Prostate gland (tissue), 2 donors: ENCODE measurements around the gene CYB5RL. TPM values are rescaled to one million over a fixed set of nuclear protein-coding genes. Genes with fewer than 3 reads are reported as not detected.
"Not testable (repeated sequence)": the region's sequence is repeated elsewhere in the genome, so short reads cannot be mapped to it uniquely, and the experiment has no call there.

Experiments
- DNase-seq: peaks from one replicate; pipeline ENCODE4 v3.0.0-alpha.2; 2019; ENCODE audit warnings: low spot score
- H3K27ac ChIP-seq, 2 donors: fragments of 200-600 bp; sonication (generic); 2 replicates each; pipeline ENCODE4 v1.5.1; 2017 to 2019
- H3K27me3 ChIP-seq: fragments of 200-600 bp; sonication (generic); replicated peaks from 2 replicates; pipeline ENCODE4 v1.5.1; 2019; ENCODE audit not compliant: insufficient read depth
- H3K36me3 ChIP-seq, 2 donors: fragments of 200-600 bp; sonication (generic); 1 replicate in 1 of 2; 2 replicates in 1 of 2; pipeline versions ENCODE4 v1.5.1 to v1.8.1; 2017 to 2019
- H3K4me1 ChIP-seq: fragments of 200-600 bp; sonication (generic); replicated peaks from 2 replicates; pipeline ENCODE4 v1.5.1; 2019
- H3K4me3 ChIP-seq, 2 donors: fragments of 200-600 bp; sonication (generic); 2 replicates each; pipeline ENCODE4 v1.5.1; 2017 to 2019
- H3K9me3 ChIP-seq: fragments of 200-600 bp; sonication (generic); 2 replicates; pipeline ENCODE4 v1.5.1; 2017
- POLR2A ChIP-seq: fragments of 450-650 bp; IDR thresholded peaks from one replicate; pipeline ENCODE4 v1.6.1; 2016; ENCODE audit warnings: antibody characterized with exemption, mild to moderate bottlenecking
- POLR2AphosphoS5 ChIP-seq: sonication (generic); formaldehyde crosslinking; IDR thresholded peaks from one replicate; pipeline ENCODE4 v1.6.1; 2017; ENCODE audit warnings: antibody characterized with exemption
- WGBS: methylation state at CpG from one replicate; pipeline ENCODE4 v1.1.5; 2018; 5-methylcytosine and 5-hydroxymethylcytosine counted together
- intact Hi-C: fragments of 100-400 bp; cut with DNase I; formaldehyde crosslinking; loops from one replicate; pipeline ENCODE4 v1.14.2; 2022
- total RNA-seq, 2 donors: library from RNA; depleted of rRNA; stranded (reverse); fragments of >200 nt; gene quantifications; one replicate each; pipeline ENCODE4 v1.1.0, GENCODE V29; 2016
- TF ChIP-seq, protein P1 (sequence below), 4 experiments: fragments of 200-600 bp in 2 of 4; fragments of 450-650 bp in 2 of 4; sonication (generic) in 2 of 4; IDR thresholded peaks; 1 replicate in 3 of 4; 2 replicates in 1 of 4; pipeline ENCODE4 v1.5.1; 2016 to 2019; ENCODE audit warnings: antibody characterized with exemption in 4 of 4, mild to moderate bottlenecking in 2 of 4, moderate library complexity in 2 of 4

CYB5RL gene
- total RNA-seq, 2 donors from 2014 or later = 6.3 to 10.9 TPM

DNA sequence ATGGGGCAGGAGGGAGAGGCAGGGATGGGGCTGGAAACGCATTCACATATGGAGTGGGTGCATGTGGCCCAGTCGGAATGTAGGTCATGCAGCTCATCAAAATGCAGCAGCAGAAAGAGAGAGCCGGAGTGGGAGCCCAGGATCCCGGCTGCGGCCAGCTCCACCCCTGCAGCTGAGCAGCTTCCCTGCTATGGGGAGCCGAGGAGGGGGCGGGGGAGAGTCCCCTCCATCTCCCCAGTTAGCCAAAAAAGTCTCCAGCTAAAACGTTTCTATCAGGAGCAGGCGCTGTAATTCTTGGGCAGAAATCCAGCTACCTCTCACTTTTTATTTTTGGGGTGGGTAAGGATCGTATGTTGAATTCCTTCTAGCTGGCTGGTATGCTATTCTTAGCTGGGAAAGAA is 39.8 kb upstream of the CYB5RL start:
- H3K36me3 ChIP-seq = peaks cover 0 to 26% of the 10 kb centered on the region in 2 donors
- H3K27me3 ChIP-seq = no peaks in the 10 kb centered on the region
- no peak for DNase-seq
- H3K4me3 ChIP-seq = no peak overlapping the region
- H3K27ac ChIP-seq = no peak overlapping the region
- TF ChIP-seq POLR2A (no peak), POLR2AphosphoS5 (no peak)
- TF ChIP-seq, protein P1, sequence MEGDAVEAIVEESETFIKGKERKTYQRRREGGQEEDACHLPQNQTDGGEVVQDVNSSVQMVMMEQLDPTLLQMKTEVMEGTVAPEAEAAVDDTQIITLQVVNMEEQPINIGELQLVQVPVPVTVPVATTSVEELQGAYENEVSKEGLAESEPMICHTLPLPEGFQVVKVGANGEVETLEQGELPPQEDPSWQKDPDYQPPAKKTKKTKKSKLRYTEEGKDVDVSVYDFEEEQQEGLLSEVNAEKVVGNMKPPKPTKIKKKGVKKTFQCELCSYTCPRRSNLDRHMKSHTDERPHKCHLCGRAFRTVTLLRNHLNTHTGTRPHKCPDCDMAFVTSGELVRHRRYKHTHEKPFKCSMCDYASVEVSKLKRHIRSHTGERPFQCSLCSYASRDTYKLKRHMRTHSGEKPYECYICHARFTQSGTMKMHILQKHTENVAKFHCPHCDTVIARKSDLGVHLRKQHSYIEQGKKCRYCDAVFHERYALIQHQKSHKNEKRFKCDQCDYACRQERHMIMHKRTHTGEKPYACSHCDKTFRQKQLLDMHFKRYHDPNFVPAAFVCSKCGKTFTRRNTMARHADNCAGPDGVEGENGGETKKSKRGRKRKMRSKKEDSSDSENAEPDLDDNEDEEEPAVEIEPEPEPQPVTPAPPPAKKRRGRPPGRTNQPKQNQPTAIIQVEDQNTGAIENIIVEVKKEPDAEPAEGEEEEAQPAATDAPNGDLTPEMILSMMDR (IDR thresholded peaks at IDR 0.05) = no peak
- 69% methylated on average over 10 of the region's 10 CpGs for WGBS
- no peaks in the 10 kb centered on the region for H3K9me3 ChIP-seq
- intact Hi-C loops = no loop called here
- no peaks in the 10 kb centered on the region for H3K4me1 ChIP-seq

DNA sequence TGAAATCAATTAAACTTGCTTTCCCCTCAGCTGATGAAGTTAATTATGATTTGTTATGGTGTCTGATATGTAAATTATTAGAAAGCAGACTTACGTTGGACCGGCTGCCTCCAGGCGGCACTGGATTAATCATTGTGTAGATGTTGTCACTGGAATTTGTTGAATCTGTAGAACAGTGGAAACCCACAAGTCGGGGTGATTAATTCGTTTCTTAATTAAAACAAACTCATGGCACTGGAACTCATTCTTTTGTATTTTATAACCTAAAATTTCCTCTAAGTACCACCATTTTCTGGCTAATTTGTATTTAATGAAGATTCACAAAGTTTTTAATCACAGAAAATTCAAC is 39.2 kb upstream of the CYB5RL start:
- H3K27me3 ChIP-seq = no peaks in the 10 kb centered on the region
- H3K4me3 ChIP-seq = no peak overlapping the region
- no peaks in the 10 kb centered on the region for H3K4me1 ChIP-seq
- no peak overlapping the region for H3K27ac ChIP-seq
- intact Hi-C loops = no loop called here
- TF ChIP-seq POLR2AphosphoS5 = no peak
- TF ChIP-seq POLR2A = no peak
- TF ChIP-seq, protein P1 (IDR thresholded peaks at IDR 0.05) = no peak
- 85% methylated on average over 5 of the region's 5 CpGs for WGBS
- H3K9me3 ChIP-seq = no peaks in the 10 kb centered on the region
- no peak for DNase-seq
- peaks cover 0 to 26% of the 10 kb centered on the region in 2 donors for H3K36me3 ChIP-seq

- WGBS = 76% methylated on average over 12 of the region's 12 CpGs
- TF ChIP-seq POLR2AphosphoS5 = no peak
- TF ChIP-seq, protein P1 (IDR thresholded peaks at IDR 0.05) = no peak
These were observed 38.7 kb upstream of the CYB5RL start for GRCh38 chr1:54238353-54239034.

DNA sequence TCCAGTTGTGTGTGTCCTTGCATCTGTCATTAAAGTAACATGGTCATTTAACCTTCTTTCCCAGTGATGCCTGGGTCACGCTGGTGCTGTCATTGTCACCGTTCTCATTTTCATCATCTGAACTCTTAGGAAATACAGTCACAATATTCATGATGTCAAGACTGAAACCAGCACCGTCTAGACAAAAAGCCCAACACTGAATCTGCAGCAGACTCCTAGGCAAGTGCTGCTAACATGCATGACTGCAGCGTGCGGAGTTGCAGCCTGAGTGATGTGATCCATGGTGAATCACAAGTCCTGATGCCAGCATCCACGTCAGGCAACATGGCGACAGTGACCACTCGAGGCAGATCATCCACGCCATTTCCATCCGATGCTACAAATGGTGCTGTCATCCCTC is 37.8 kb upstream of the CYB5RL start:
- peaks cover 0 to 21% of the 10 kb centered on the region in 2 donors for H3K36me3 ChIP-seq
- no peaks in the 10 kb centered on the region for H3K4me1 ChIP-seq
- DNase-seq = no peak
- no peaks in the 10 kb centered on the region for H3K9me3 ChIP-seq
- H3K27me3 ChIP-seq = no peaks in the 10 kb centered on the region
- WGBS = 91% methylated on average over 10 of the region's 10 CpGs
- H3K27ac ChIP-seq = no peak overlapping the region
- no peak overlapping the region for H3K4me3 ChIP-seq
- intact Hi-C loops = no loop called here
- TF ChIP-seq, protein P1 (IDR thresholded peaks at IDR 0.05) = no peak
- no peak for TF ChIP-seq POLR2A
- no peak for TF ChIP-seq POLR2AphosphoS5

More at GRCh38 chr1:54238353-54239034, 38.7 kb upstream of the CYB5RL start:
- intact Hi-C loops = no loop called here
- H3K9me3 ChIP-seq = no peaks in the 10 kb centered on the region
- no peak for DNase-seq
- no peak overlapping the region for H3K27ac ChIP-seq
- peaks cover 0 to 26% of the 10 kb centered on the region in 2 donors for H3K36me3 ChIP-seq
- H3K27me3 ChIP-seq = no peaks in the 10 kb centered on the region
- H3K4me3 ChIP-seq = no peak overlapping the region
- H3K4me1 ChIP-seq = no peaks in the 10 kb centered on the region

DNA sequence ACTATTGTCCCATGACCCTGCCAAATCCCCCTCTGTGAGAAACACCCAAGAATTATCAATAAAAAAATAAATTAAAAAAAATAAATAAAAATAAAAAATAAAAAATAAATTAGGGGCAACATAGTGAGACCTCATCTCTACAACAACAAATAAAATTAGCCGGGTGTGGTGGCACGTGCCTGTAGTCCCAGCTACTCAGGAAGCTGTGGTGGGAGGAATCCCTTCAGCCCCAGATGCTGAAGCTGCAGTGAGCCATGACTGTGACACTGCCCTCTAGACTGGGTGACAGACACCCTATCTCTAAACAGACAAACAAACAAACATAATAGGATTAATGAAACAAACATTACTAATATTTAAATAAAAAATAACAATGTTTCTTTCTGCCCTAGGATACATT is 34.5 kb upstream of the CYB5RL start:
- 82% methylated on average over 2 of the region's 2 CpGs for WGBS
- H3K4me3 ChIP-seq = no peak overlapping the region
- H3K36me3 ChIP-seq = peaks cover 0 to 21% of the 10 kb centered on the region in 2 donors
- H3K27me3 ChIP-seq = no peaks in the 10 kb centered on the region
- DNase-seq = no peak
- H3K27ac ChIP-seq = no peak overlapping the region
- H3K9me3 ChIP-seq = no peaks in the 10 kb centered on the region
- intact Hi-C loops = no loop called here
- TF ChIP-seq POLR2A (no peak), POLR2AphosphoS5 (no peak)
- TF ChIP-seq, protein P1 (IDR thresholded peaks at IDR 0.05) = no peak
- no peaks in the 10 kb centered on the region for H3K4me1 ChIP-seq

DNA sequence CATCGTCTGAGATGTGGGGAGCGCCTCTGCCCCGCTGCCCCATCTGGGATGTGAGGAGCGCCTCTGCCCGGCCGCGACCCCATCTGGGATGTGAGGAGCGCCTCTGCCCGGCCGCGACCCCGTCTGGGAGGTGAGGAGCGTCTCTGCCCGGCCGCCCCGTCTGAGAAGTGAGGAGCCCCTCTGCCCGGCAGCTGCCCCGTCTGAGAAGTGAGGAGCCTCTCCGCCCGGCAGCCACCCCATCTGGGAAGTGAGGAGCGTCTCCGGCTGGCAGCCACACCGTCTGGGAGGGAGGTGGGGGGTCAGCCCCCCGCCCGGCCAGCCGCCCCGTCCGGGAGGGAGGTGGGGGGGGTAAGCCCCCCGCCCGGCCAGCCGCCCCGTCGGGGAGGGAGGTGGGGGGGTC is 33.4 kb upstream of the CYB5RL start:
- intact Hi-C loops, H3K27me3 ChIP-seq, H3K9me3 ChIP-seq, DNase-seq, H3K27ac ChIP-seq, H3K4me3 ChIP-seq, H3K4me1 ChIP-seq: not testable (repeated sequence)
- peaks cover 0 to 13% of the 10 kb centered on the region in 2 donors for H3K36me3 ChIP-seq
- 98% methylated on average over 23 of the region's 33 CpGs for WGBS
